HUES6 (cell line): Measurements from ENCODE around the gene INTS4.
"Not testable (repeated sequence)": the region's sequence is repeated elsewhere in the genome, so short reads cannot be mapped to it uniquely, and the experiment has no call there.

Experiments
- H3K27ac ChIP-seq: 2 replicates; pipeline ENCODE4 v1.7.0; 2013; ENCODE audit warnings: low read depth, mild to moderate bottlenecking, low read length, inconsistent platforms
- H3K27me3 ChIP-seq: 2 replicates; pipeline ENCODE4 v1.6.1; 2013; ENCODE audit warnings: low read length; ENCODE audit not compliant: control insufficient read depth, insufficient read depth
- H3K36me3 ChIP-seq: 2 replicates; pipeline ENCODE4 v1.6.1; 2013; ENCODE audit warnings: low read length; ENCODE audit not compliant: control insufficient read depth, insufficient read depth
- H3K4me1 ChIP-seq: 2 replicates; pipeline ENCODE4 v1.6.1; 2013; ENCODE audit warnings: low read length; ENCODE audit not compliant: control insufficient read depth, insufficient read depth
- H3K4me3 ChIP-seq: 2 replicates; pipeline ENCODE4 v1.5.1; 2013; ENCODE audit warnings: low read depth, low read length
- H3K9ac ChIP-seq: one replicate; pipeline ENCODE4 v1.6.1; 2013; ENCODE audit warnings: mild to moderate bottlenecking, low read length
- H3K9me3 ChIP-seq: 2 replicates; pipeline ENCODE4 v1.6.1; 2013; ENCODE audit warnings: low read depth, low read length; ENCODE audit not compliant: control insufficient read depth, insufficient read depth

INTS4 gene

DNA sequence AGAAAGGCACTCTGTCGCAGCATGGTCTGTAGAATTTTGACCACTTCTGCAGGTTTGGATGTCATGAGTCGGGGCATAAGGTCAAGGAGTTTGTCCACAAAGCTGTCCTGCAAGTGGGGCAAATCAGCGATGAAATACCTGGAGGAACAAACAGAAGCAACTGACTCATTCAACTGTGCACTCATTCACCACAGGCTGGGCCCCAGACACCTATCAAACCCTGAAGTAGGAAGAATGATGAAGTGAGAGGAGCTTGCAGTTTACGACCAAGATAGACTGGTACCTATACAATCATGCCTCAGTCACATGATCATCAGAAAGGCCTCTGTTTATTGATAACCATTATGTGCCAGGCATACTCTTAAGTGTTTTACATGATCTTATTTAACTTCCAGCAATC, 102.8 kb downstream of the INTS4 start:
- H3K4me1 ChIP-seq, H3K9ac ChIP-seq: not testable (repeated sequence)

GRCh38 chr11:77891256-77891655, 103.2 kb downstream of the INTS4 start:
- not testable (repeated sequence) for H3K4me3 ChIP-seq, H3K4me1 ChIP-seq, H3K9ac ChIP-seq, H3K9me3 ChIP-seq, H3K27ac ChIP-seq, H3K27me3 ChIP-seq
- peaks cover 18% of the 10 kb centered on the region for H3K36me3 ChIP-seq

More for the DNA sequence above, 102.8 kb downstream of the INTS4 start:
- H3K36me3 ChIP-seq: peaks cover 18% of the 10 kb centered on the region
- not testable (repeated sequence) for H3K27ac ChIP-seq, H3K27me3 ChIP-seq, H3K4me3 ChIP-seq, H3K9me3 ChIP-seq

GRCh38 chr11:77890619-77891056, 103.8 kb downstream of the INTS4 start:
- H3K4me3 ChIP-seq, H3K9ac ChIP-seq: not testable (repeated sequence)

DNA sequence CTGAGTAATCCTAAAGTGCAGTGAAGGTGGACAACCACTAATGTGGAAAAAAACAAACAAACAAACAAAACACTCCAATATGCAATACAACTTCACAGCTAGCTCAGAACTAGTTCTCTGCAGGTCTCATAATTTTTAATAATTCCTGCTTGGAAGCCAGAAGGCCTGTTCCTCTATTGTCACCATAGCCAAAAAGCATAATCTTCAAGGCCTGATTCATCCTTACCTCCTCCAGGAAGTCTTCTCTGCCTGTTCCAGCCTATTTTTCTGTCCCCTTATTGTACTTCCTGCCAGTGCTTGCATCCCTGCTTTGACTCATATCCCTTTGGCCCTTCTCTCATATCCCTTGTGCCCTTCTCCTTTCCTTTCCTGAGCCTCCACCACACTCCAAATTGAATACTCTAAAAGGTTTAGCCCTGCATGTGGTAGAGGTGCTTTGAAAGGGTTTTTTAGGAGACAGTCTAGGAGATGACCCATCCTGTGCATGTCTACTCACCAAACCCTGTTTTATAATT, 104.3 kb downstream of the INTS4 start:
- H3K27ac ChIP-seq, H3K9me3 ChIP-seq, H3K4me1 ChIP-seq, H3K9ac ChIP-seq, H3K4me3 ChIP-seq, H3K27me3 ChIP-seq: not testable (repeated sequence)
- H3K36me3 ChIP-seq: peaks cover 18% of the 10 kb centered on the region

More at GRCh38 chr11:77890619-77891056, 103.8 kb downstream of the INTS4 start:
- not testable (repeated sequence) for H3K27ac ChIP-seq, H3K9me3 ChIP-seq, H3K27me3 ChIP-seq, H3K4me1 ChIP-seq
- H3K36me3 ChIP-seq: peaks cover 18% of the 10 kb centered on the region

DNA sequence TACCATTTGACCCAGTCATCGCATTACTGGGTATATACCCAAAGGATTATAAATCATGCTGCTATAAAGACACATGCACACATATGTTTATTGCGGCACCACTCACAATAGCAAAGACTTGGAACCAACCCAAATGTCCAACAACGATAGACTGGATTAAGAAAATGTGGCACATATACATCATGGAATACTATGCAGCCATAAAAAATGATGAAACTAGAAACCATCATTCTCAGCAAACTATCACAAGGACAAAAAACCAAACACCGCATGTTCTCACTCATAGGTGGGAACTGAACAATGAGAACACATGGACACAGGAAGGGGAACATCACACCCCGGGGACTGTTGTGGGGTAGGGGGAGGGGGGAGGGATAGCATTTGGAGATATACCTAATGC, 105.4 kb downstream of the INTS4 start:
- not testable (repeated sequence) for H3K4me1 ChIP-seq, H3K9ac ChIP-seq, H3K4me3 ChIP-seq, H3K27me3 ChIP-seq, H3K27ac ChIP-seq, H3K9me3 ChIP-seq
- H3K36me3 ChIP-seq: peaks cover 18% of the 10 kb centered on the region

GRCh38 chr11:77886401-77886800, 108.1 kb downstream of the INTS4 start:
- H3K9ac ChIP-seq: no peak overlapping the region
- no peaks in the 10 kb centered on the region for H3K27me3 ChIP-seq
- no peak overlapping the region for H3K27ac ChIP-seq
- H3K4me1 ChIP-seq: no peaks in the 10 kb centered on the region
- peaks cover 20% of the 10 kb centered on the region for H3K36me3 ChIP-seq
- no peaks in the 10 kb centered on the region for H3K9me3 ChIP-seq
- H3K4me3 ChIP-seq: no peak overlapping the region

- H3K27me3 ChIP-seq: no peaks in the 10 kb centered on the region
- no peak overlapping the region for H3K27ac ChIP-seq
- peaks cover 30% of the 10 kb centered on the region for H3K36me3 ChIP-seq
- H3K9me3 ChIP-seq: no peaks in the 10 kb centered on the region
- H3K4me3 ChIP-seq: no peak overlapping the region
- no peaks in the 10 kb centered on the region for H3K4me1 ChIP-seq
- H3K9ac ChIP-seq: no peak overlapping the region
These were observed 109.7 kb downstream of the INTS4 start for GRCh38 chr11:77884829-77885190.

GRCh38 chr11:77884186-77884828, 110.2 kb downstream of the INTS4 start:
- Histone ChIP-seq H3K4me3 (no peak overlapping the region), H3K27me3 (no peaks in the 10 kb centered on the region), H3K9ac (no peak overlapping the region), H3K27ac (no peak overlapping the region), H3K9me3 (no peaks in the 10 kb centered on the region), H3K36me3 (peaks cover 26% of the 10 kb centered on the region), H3K4me1 (no peaks in the 10 kb centered on the region)

DNA sequence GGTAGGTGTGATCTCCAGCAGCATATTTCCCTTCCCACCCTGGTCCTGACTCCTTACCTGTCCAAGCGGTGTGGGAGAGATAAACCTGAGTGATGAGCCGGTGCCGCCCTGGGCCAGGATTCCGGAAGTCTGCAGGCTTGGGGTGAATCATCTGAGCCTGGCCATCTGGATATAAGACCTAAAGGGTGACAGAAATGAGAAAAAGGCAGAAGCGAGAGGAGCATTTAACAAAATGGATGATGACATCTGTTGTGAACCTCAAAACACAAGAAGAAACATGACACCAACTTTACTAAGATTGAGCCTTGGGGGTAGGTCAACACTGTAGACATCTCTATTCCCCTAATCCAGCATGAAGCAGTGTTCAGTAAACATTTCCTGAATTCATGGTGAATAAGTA, 110.7 kb downstream of the INTS4 start:
- Histone ChIP-seq H3K9me3 (no peaks in the 10 kb centered on the region), H3K36me3 (peaks cover 31% of the 10 kb centered on the region), H3K27me3 (no peaks in the 10 kb centered on the region), H3K9ac (no peak overlapping the region), H3K27ac (no peak overlapping the region), H3K4me3 (no peak overlapping the region), H3K4me1 (no peaks in the 10 kb centered on the region)

- H3K4me1 ChIP-seq: no peaks in the 10 kb centered on the region
- H3K9me3 ChIP-seq: no peaks in the 10 kb centered on the region
- no peak overlapping the region for H3K27ac ChIP-seq
- peaks cover 39% of the 10 kb centered on the region for H3K36me3 ChIP-seq
- H3K27me3 ChIP-seq: no peaks in the 10 kb centered on the region
- no peak overlapping the region for H3K4me3 ChIP-seq
- H3K9ac ChIP-seq: no peak overlapping the region
These were observed 112.1 kb downstream of the INTS4 start for GRCh38 chr11:77882396-77882795.

- H3K4me1 ChIP-seq: 0 out of 2 replicates have a peak, but pooled peaks cover 5% of the 10 kb centered on the region
- peaks cover 42% of the 10 kb centered on the region for H3K36me3 ChIP-seq
- H3K9me3 ChIP-seq: no peaks in the 10 kb centered on the region
- no peak overlapping the region for H3K27ac ChIP-seq
- no peak overlapping the region for H3K9ac ChIP-seq
- H3K4me3 ChIP-seq: no peak overlapping the region
- no peaks in the 10 kb centered on the region for H3K27me3 ChIP-seq
These were observed 115.2 kb downstream of the INTS4 start for GRCh38 chr11:77879218-77879617.
